ENCODE data around the gene MRC1. TPM values are rescaled to one million over a fixed set of nuclear protein-coding genes. Genes with fewer than 3 reads are reported as not detected.

The MRC1 gene
- total RNA-seq, 1 donor from 2014 or later, result not detected

DNA sequence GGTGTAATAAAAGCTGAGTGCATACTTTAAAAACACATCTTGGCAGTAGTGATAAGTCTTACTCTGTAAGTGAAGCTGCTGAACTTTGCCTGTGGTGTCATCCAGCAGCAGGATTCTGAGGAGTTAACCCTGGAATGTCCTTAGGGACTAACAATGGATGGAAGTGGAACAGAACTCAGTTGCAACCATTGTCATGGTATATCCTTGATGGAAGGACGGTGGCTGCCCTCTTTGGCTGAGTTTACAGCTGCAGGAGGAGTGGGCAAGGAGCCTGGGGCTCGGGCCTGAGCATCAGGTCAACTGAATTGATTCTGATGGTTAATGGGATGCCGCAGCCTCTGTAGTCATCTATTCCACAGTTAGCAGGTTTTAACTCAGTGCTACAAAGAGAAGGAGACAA lies 56.2 kb downstream of the MRC1 start:
- Mint-ChIP-seq H3K27ac (no peak overlapping the region), H3K4me3 (no peak overlapping the region), H3K27me3 (ENCODE audit: insufficient read depth) (no peaks in the 10 kb centered on the region), H3K9me3 (no peaks in the 10 kb centered on the region), H3K4me1 (ENCODE audit: low read depth) (no peaks in the 10 kb centered on the region), H3K36me3 (ENCODE audit: low read depth) (no peaks in the 10 kb centered on the region)
- DNase-seq (ENCODE audit: low spot score), result no peak
- intact Hi-C loops (cut with micrococcal nuclease), result no loop called here

DNA sequence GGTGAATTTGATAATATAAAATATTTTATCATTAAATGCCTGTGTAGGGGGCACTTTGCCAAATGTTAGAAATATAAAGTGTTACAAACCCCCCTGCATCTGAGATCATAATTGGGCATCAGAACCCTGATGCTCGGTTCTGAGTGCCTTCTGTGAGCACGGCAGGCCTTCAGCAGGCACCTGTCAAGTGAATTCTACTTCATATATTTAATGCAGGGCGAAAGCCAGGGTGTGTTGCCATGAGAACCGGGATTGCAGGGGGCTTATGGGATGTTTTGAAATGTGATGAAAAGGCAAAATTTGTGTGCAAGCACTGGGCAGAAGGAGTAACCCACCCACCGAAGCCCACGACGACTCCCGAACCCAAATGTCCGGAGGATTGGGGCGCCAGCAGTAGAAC lies 57.2 kb downstream of the MRC1 start:
- no peak for DNase-seq (ENCODE audit: low spot score)
- H3K4me1 Mint-ChIP-seq (ENCODE audit: low read depth), result no peaks in the 10 kb centered on the region
- no peak overlapping the region for H3K4me3 Mint-ChIP-seq
- no peaks in the 10 kb centered on the region for H3K36me3 Mint-ChIP-seq (ENCODE audit: low read depth)
- H3K9me3 Mint-ChIP-seq, result no peaks in the 10 kb centered on the region
- H3K27me3 Mint-ChIP-seq (ENCODE audit: insufficient read depth), result no peaks in the 10 kb centered on the region
- H3K27ac Mint-ChIP-seq, result no peak overlapping the region
- intact Hi-C loops (cut with micrococcal nuclease), result no loop called here

DNA sequence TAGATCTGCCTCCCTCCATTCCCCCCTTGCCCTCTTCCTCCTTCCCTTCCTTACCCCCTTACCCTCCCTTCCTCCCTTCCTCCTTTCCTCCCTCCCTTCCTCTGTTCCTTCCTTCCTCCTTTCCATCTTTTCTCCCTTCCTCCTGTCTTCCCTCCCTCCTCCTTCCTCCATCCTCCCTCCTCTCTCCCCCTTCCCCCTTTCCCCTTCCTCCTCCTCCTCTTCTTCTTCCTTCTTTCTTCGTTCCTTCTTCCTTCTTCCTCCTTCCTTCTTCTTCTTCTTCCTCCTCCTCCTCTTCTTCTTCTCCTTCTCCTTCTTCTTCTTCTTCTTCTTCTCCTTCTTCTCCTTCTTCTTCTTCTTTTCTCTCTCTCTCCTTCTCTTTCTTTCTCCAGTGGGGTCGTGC lies 57.9 kb downstream of the MRC1 start:
- intact Hi-C loops (cut with micrococcal nuclease), result no loop called here
- no peaks in the 10 kb centered on the region for H3K4me1 Mint-ChIP-seq (ENCODE audit: low read depth)
- no peaks in the 10 kb centered on the region for H3K36me3 Mint-ChIP-seq (ENCODE audit: low read depth)
- no peaks in the 10 kb centered on the region for H3K9me3 Mint-ChIP-seq
- DNase-seq (ENCODE audit: low spot score), result no peak
- no peaks in the 10 kb centered on the region for H3K27me3 Mint-ChIP-seq (ENCODE audit: insufficient read depth)
- no peak overlapping the region for H3K27ac Mint-ChIP-seq
- no peak overlapping the region for H3K4me3 Mint-ChIP-seq

- H3K4me1 Mint-ChIP-seq (ENCODE audit: low read depth), result no peaks in the 10 kb centered on the region
- no peaks in the 10 kb centered on the region for H3K36me3 Mint-ChIP-seq (ENCODE audit: low read depth)
- intact Hi-C loops (cut with micrococcal nuclease), result no loop called here
- no peak for DNase-seq (ENCODE audit: low spot score)
- H3K27ac Mint-ChIP-seq, result no peak overlapping the region
- H3K4me3 Mint-ChIP-seq, result no peak overlapping the region
- no peaks in the 10 kb centered on the region for H3K9me3 Mint-ChIP-seq
- H3K27me3 Mint-ChIP-seq (ENCODE audit: insufficient read depth), result peaks cover 2% of the 10 kb centered on the region
Observed at GRCh38 chr10:17871036-17871435, 61.9 kb downstream of the MRC1 start.

DNA sequence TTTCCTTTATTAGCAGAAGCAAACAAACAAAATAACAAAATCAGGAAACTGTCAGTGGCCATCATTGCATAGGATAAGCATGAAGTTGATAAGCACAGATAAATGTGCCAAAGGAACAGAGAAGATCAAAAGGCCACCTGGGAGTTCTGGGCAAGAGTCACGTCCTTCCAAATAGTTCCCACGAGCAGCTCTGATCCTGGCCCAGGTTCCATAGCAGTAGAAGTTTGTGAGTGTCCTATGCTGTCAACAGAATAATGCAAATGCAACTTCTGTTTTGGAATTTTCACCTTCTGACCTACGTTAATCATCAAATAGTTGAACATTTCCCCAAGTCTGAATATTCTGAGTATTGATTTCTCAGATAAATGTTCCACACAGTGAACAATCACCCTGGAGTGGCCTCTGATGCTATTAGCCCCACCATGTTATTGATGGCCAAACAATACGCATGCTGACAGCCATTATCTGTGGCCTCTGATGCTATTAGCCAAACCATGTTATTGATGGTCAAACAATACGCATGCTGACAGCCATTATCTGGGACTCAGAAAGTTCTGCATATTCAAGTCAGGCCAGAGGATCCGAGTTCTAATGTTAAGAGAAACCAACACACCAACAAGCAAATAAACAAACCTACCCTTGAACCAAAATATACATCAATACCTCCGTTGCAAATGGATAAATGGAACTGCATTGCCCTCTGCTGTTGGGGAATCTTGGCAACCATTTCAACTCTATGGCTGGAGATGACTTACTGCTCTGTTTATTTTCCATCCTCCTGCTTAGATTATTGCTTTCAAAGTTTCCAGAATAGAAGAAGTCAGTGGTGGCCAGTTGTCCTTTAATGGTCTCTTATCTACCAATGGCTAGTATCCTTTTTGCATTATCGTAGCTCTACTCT lies 63.3 kb downstream of the MRC1 start:
- Mint-ChIP-seq H3K36me3 (ENCODE audit: low read depth) (no peaks in the 10 kb centered on the region), H3K4me3 (no peak overlapping the region), H3K27ac (no peak overlapping the region), H3K9me3 (no peaks in the 10 kb centered on the region), H3K4me1 (ENCODE audit: low read depth) (no peaks in the 10 kb centered on the region), H3K27me3 (ENCODE audit: insufficient read depth) (peaks cover 2% of the 10 kb centered on the region)
- intact Hi-C loops (cut with micrococcal nuclease), result loop anchor here (1.0 kb wide), 1 partner anchor 265 kb away; no protein-coding TSS in a partner anchor
- no peak for DNase-seq (ENCODE audit: low spot score)

- Mint-ChIP-seq H3K4me1 (ENCODE audit: low read depth) (no peaks in the 10 kb centered on the region), H3K27ac (no peak overlapping the region), H3K9me3 (no peaks in the 10 kb centered on the region), H3K4me3 (no peak overlapping the region), H3K36me3 (ENCODE audit: low read depth) (no peaks in the 10 kb centered on the region), H3K27me3 (ENCODE audit: insufficient read depth) (peaks cover 2% of the 10 kb centered on the region)
- intact Hi-C loops (cut with micrococcal nuclease), result no loop called here
- DNase-seq (ENCODE audit: low spot score), result no peak
Observed at GRCh38 chr10:17873946-17874345, 64.8 kb downstream of the MRC1 start.

- Mint-ChIP-seq H3K36me3 (ENCODE audit: low read depth) (no peaks in the 10 kb centered on the region), H3K27me3 (ENCODE audit: insufficient read depth) (peaks cover 2% of the 10 kb centered on the region), H3K9me3 (no peaks in the 10 kb centered on the region), H3K4me1 (ENCODE audit: low read depth) (no peaks in the 10 kb centered on the region), H3K4me3 (no peak overlapping the region), H3K27ac (no peak overlapping the region)
- intact Hi-C loops (cut with micrococcal nuclease), result no loop called here
- DNase-seq (ENCODE audit: low spot score), result no peak
Observed at GRCh38 chr10:17877121-17877520, 68.0 kb downstream of the MRC1 start.

DNA sequence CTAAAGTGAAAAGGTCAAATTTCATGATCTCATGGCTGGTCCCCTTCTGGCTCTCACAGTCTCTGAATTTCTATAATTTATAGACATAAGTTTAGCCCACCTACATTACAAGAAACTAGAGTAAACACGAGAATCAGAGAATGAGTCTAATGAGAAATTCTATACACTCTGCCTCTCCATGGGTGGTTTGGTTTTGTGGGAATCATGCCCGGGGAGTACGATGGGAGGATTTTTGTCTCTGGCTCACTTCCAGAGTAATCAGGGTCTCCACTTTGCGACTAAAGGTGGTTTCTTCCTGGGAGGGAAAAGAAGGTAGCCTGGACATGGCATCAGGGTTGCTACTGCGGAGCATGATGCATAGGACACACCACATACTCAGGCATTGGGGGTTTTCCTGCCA lies 69.7 kb downstream of the MRC1 start:
- Mint-ChIP-seq H3K9me3 (no peaks in the 10 kb centered on the region), H3K36me3 (ENCODE audit: low read depth) (no peaks in the 10 kb centered on the region), H3K4me3 (no peak overlapping the region), H3K4me1 (ENCODE audit: low read depth) (no peaks in the 10 kb centered on the region), H3K27me3 (ENCODE audit: insufficient read depth) (no peaks in the 10 kb centered on the region), H3K27ac (no peak overlapping the region)
- intact Hi-C loops (cut with micrococcal nuclease), result no loop called here
- no peak for DNase-seq (ENCODE audit: low spot score)

- no peaks in the 10 kb centered on the region for H3K27me3 Mint-ChIP-seq (ENCODE audit: insufficient read depth)
- H3K27ac Mint-ChIP-seq, result no peak overlapping the region
Observed at GRCh38 chr10:17880601-17881000, 71.5 kb downstream of the MRC1 start.

DNA sequence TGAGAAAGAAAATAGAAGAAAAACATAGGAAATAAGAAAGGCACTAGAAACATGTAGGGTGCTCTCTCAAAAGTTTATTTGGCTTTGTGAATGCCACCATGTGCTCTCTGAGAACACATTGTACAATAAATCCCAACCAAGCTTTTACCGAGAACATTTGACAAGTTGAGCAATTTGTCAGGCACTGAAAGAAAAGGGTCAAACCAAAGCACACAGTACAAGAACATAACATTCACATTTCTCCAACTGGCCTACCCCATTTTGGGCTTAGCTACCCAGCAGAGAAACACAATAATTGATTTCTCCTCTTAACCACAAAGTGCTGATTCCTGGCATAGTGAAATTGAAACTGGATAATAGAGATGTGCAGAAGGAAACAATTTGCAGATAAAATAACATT lies 73.4 kb downstream of the MRC1 start:
- Mint-ChIP-seq H3K27me3 (ENCODE audit: insufficient read depth) (no peaks in the 10 kb centered on the region), H3K4me1 (ENCODE audit: low read depth) (no peaks in the 10 kb centered on the region), H3K36me3 (ENCODE audit: low read depth) (no peaks in the 10 kb centered on the region), H3K4me3 (no peak overlapping the region), H3K27ac (no peak overlapping the region), H3K9me3 (peaks cover 5% of the 10 kb centered on the region)
- intact Hi-C loops (cut with micrococcal nuclease), result no loop called here
- DNase-seq (ENCODE audit: low spot score), result no peak

More at GRCh38 chr10:17880601-17881000, 71.5 kb downstream of the MRC1 start:
- intact Hi-C loops (cut with micrococcal nuclease), result no loop called here
- no peaks in the 10 kb centered on the region for H3K36me3 Mint-ChIP-seq (ENCODE audit: low read depth)
- H3K4me3 Mint-ChIP-seq, result no peak overlapping the region
- DNase-seq (ENCODE audit: low spot score), result no peak
- H3K4me1 Mint-ChIP-seq (ENCODE audit: low read depth), result no peaks in the 10 kb centered on the region
- peaks cover 5% of the 10 kb centered on the region for H3K9me3 Mint-ChIP-seq

DNA sequence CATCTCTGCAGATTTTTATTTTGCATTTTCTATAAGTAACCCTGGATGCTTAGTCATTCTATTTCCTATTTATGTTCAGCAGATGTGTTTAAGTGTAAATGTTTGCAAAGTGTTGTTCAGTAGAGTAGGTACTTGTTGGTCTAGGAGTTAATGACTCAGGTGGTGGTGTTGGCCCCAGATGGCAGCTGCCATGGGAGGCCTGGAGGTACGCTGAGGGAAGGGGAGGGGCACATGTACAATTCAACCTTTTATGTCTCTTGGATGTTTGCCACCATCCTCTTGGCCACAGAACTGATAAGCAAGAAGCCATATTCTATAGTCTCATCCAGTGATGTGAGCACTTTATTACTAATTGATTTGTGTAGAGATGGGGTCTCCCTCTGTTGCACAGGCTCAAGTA lies 74.5 kb downstream of the MRC1 start:
- no peak overlapping the region for H3K27ac Mint-ChIP-seq
- intact Hi-C loops (cut with micrococcal nuclease), result no loop called here
- no peaks in the 10 kb centered on the region for H3K36me3 Mint-ChIP-seq (ENCODE audit: low read depth)
- no peaks in the 10 kb centered on the region for H3K4me1 Mint-ChIP-seq (ENCODE audit: low read depth)
- no peak for DNase-seq (ENCODE audit: low spot score)
- no peak overlapping the region for H3K4me3 Mint-ChIP-seq
- no peaks in the 10 kb centered on the region for H3K27me3 Mint-ChIP-seq (ENCODE audit: insufficient read depth)
- H3K9me3 Mint-ChIP-seq, result peaks cover 5% of the 10 kb centered on the region

GRCh38 chr10:17888189-17888588 lies 79.0 kb downstream of the MRC1 start:
- Mint-ChIP-seq H3K9me3 (peaks cover 5% of the 10 kb centered on the region), H3K36me3 (ENCODE audit: low read depth) (no peaks in the 10 kb centered on the region), H3K27me3 (ENCODE audit: insufficient read depth) (no peaks in the 10 kb centered on the region), H3K27ac (no peak overlapping the region), H3K4me3 (no peak overlapping the region), H3K4me1 (ENCODE audit: low read depth) (no peaks in the 10 kb centered on the region)
- intact Hi-C loops (cut with micrococcal nuclease), result no loop called here
- no peak for DNase-seq (ENCODE audit: low spot score)

GRCh38 chr10:17891435-17891834 lies 82.3 kb downstream of the MRC1 start:
- Mint-ChIP-seq H3K9me3 (no peaks in the 10 kb centered on the region), H3K36me3 (ENCODE audit: low read depth) (no peaks in the 10 kb centered on the region), H3K4me1 (ENCODE audit: low read depth) (no peaks in the 10 kb centered on the region), H3K4me3 (no peak overlapping the region), H3K27me3 (ENCODE audit: insufficient read depth) (no peaks in the 10 kb centered on the region), H3K27ac (no peak overlapping the region)
- no peak for DNase-seq (ENCODE audit: low spot score)
- intact Hi-C loops (cut with micrococcal nuclease), result no loop called here
